Endometrial microvascular endothelial cells (primary cell): ENCODE results near the gene HDAC4. TPM values are rescaled to one million over a fixed set of nuclear protein-coding genes. Genes with fewer than 3 reads are reported as not detected.

Source experiments
- in situ Hi-C: cut with HindIII; loops from 2 replicates; pipeline ENCODE4 v1.10.0; 2017; ENCODE audit warnings: low sequenced_read_pairs, low pct_unique_long_range_greater_than_20kb; ENCODE audit errors: inconsistent ontology term
- total RNA-seq: library from RNA; depleted of rRNA; stranded (reverse); fragments of >200 nt; gene quantifications from one replicate; pipeline ENCODE4 v1.2.3, GENCODE V29; 2015; ENCODE audit errors: inconsistent ontology term

HDAC4 gene
- total RNA-seq, 1 donor from 2014 or later, result 27.4 TPM

GRCh38 chr2:239096676-239097427, 304.0 kb downstream of the HDAC4 start:
- in situ Hi-C loops, result no loop called here

GRCh38 chr2:239095460-239096081, 305.2 kb downstream of the HDAC4 start:
- in situ Hi-C loops, result no loop called here

GRCh38 chr2:239094867-239095266, 306.0 kb downstream of the HDAC4 start:
- in situ Hi-C loops, result no loop called here

GRCh38 chr2:239093952-239094351, 306.9 kb downstream of the HDAC4 start:
- in situ Hi-C loops, result no loop called here

GRCh38 chr2:239093542-239093941, 307.3 kb downstream of the HDAC4 start:
- in situ Hi-C loops, result no loop called here

GRCh38 chr2:239092571-239093294, 308.1 kb downstream of the HDAC4 start:
- in situ Hi-C loops, result no loop called here

- in situ Hi-C loops, result no loop called here
These were observed 310.9 kb downstream of the HDAC4 start for GRCh38 chr2:239089884-239090283.

- in situ Hi-C loops, result no loop called here
These were observed 313.6 kb downstream of the HDAC4 start for GRCh38 chr2:239087046-239087710.

GRCh38 chr2:239086325-239087020, 314.3 kb downstream of the HDAC4 start:
- in situ Hi-C loops, result no loop called here

- in situ Hi-C loops, result no loop called here
These were observed 315.4 kb downstream of the HDAC4 start for GRCh38 chr2:239085201-239085992.

- in situ Hi-C loops, result no loop called here
These were observed 316.8 kb downstream of the HDAC4 start for GRCh38 chr2:239084007-239084406.

GRCh38 chr2:239082425-239082824, 318.4 kb downstream of the HDAC4 start:
- in situ Hi-C loops, result no loop called here

- in situ Hi-C loops, result no loop called here
These were observed 319.2 kb downstream of the HDAC4 start for GRCh38 chr2:239081622-239082021.

- in situ Hi-C loops, result no loop called here
These were observed 319.8 kb downstream of the HDAC4 start for GRCh38 chr2:239081046-239081445.

- in situ Hi-C loops, result no loop called here
These were observed 321.0 kb downstream of the HDAC4 start for GRCh38 chr2:239079671-239080294.

GRCh38 chr2:239078128-239078924, 322.5 kb downstream of the HDAC4 start:
- in situ Hi-C loops, result no loop called here

- in situ Hi-C loops, result no loop called here
These were observed 323.6 kb downstream of the HDAC4 start for GRCh38 chr2:239077260-239077659.
